Measurements from ENCODE around the gene P2RY8. TPM values are rescaled to one million over a fixed set of nuclear protein-coding genes. Genes with fewer than 3 reads are reported as not detected.
"Not testable (repeated sequence)": the region's sequence is repeated elsewhere in the genome, so short reads cannot be mapped to it uniquely, and the experiment has no call there.

The P2RY8 gene
- total RNA-seq, 3 donors from 2014 or later = 1.3 to 3.2 (median 1.5) TPM

GRCh38 chrX:1551959-1552546 is 15.1 kb upstream of the P2RY8 start:
- Histone ChIP-seq H3K27ac (no peak overlapping the region), H3K4me1 (no peaks in the 10 kb centered on the region), H3K36me3 (no peaks in the 10 kb centered on the region), H3K27me3 (no peaks in the 10 kb centered on the region), H3K9me3 (peaks cover 4 to 14% of the 10 kb centered on the region in 2 donors), H3K4me3 (no peak overlapping the region)
- DNase-seq (ENCODE audit: low spot score in 2 of 2) = no peak
- intact Hi-C loops (cut with DNase I; ENCODE audit: low total_unique reads) = no loop called here
- no peak for TF ChIP-seq POLR2AphosphoS5 (IDR thresholded peaks at IDR 0.05)
- TF ChIP-seq, protein P1, sequence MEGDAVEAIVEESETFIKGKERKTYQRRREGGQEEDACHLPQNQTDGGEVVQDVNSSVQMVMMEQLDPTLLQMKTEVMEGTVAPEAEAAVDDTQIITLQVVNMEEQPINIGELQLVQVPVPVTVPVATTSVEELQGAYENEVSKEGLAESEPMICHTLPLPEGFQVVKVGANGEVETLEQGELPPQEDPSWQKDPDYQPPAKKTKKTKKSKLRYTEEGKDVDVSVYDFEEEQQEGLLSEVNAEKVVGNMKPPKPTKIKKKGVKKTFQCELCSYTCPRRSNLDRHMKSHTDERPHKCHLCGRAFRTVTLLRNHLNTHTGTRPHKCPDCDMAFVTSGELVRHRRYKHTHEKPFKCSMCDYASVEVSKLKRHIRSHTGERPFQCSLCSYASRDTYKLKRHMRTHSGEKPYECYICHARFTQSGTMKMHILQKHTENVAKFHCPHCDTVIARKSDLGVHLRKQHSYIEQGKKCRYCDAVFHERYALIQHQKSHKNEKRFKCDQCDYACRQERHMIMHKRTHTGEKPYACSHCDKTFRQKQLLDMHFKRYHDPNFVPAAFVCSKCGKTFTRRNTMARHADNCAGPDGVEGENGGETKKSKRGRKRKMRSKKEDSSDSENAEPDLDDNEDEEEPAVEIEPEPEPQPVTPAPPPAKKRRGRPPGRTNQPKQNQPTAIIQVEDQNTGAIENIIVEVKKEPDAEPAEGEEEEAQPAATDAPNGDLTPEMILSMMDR (IDR thresholded peaks at IDR 0.05) = no peak

GRCh38 chrX:1546691-1547251 is 9.8 kb upstream of the P2RY8 start:
- H3K27me3 ChIP-seq = no peaks in the 10 kb centered on the region
- intact Hi-C loops (cut with DNase I; ENCODE audit: low total_unique reads) = no loop called here
- H3K4me1 ChIP-seq = no peaks in the 10 kb centered on the region
- H3K9me3 ChIP-seq = peaks cover 0 to 4% of the 10 kb centered on the region in 2 donors
- no peak for DNase-seq (ENCODE audit: low spot score in 2 of 2)
- H3K4me3 ChIP-seq = no peak overlapping the region
- TF ChIP-seq POLR2A (IDR thresholded peaks at IDR 0.05) (no peak), POLR2AphosphoS5 (IDR thresholded peaks at IDR 0.05) (no peak)
- TF ChIP-seq, protein P1 (IDR thresholded peaks at IDR 0.05) = no peak
- H3K27ac ChIP-seq = peak overlapping the region in 1 of 2 donors; percentile 12
- no peaks in the 10 kb centered on the region for H3K36me3 ChIP-seq

DNA sequence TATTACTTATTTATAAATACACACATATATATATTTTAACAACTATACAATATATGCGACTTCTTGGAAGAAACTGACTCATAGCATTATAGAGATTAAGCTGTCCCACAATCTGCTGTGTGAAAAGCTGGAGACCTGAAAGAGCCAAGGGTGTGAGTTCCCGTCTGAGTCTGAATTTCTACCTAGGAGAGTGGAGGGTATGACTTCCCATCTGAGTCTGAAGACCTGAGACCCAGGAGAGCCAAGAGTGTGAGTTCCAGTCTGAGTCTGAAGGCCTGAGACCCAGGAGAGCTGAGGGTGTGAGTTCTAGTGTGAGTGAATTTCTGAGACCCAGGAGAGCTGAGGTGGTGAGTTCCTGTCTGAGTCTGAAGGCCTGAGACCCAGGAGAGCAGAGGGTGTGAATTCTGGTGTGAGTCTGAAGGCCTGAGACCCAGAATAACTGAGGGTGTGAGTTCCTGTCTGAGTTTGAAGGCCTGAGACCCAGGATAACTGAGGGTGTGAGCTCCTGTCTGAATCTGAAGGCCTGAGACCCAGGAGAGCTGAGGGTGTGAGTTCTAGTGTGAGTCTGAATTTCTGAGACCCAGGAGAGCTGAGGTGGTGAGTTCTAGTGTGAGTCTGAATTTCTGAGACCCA is 8.9 kb upstream of the P2RY8 start:
- Histone ChIP-seq H3K4me1 (no peaks in the 10 kb centered on the region), H3K4me3 (no peak overlapping the region), H3K27me3 (no peaks in the 10 kb centered on the region), H3K36me3 (no peaks in the 10 kb centered on the region), H3K9me3 (peaks cover 0 to 4% of the 10 kb centered on the region in 2 donors), H3K27ac (no peak overlapping the region)
- DNase-seq (ENCODE audit: low spot score in 2 of 2) = no peak
- intact Hi-C loops (cut with DNase I; ENCODE audit: low total_unique reads) = no loop called here
- TF ChIP-seq POLR2AphosphoS5 (IDR thresholded peaks at IDR 0.05) = no peak
- TF ChIP-seq POLR2A (IDR thresholded peaks at IDR 0.05) = no peak
- TF ChIP-seq, protein P1 (IDR thresholded peaks at IDR 0.05) = no peak

- Histone ChIP-seq H3K27ac (no peak overlapping the region), H3K4me1 (no peaks in the 10 kb centered on the region), H3K36me3 (no peaks in the 10 kb centered on the region), H3K4me3 (no peak overlapping the region), H3K9me3 (peaks cover 0 to 4% of the 10 kb centered on the region in 2 donors), H3K27me3 (no peaks in the 10 kb centered on the region)
- TF ChIP-seq, protein P1 (IDR thresholded peaks at IDR 0.05) = no peak
- TF ChIP-seq POLR2A (IDR thresholded peaks at IDR 0.05) (no peak), POLR2AphosphoS5 (IDR thresholded peaks at IDR 0.05) (no peak)
- intact Hi-C loops (cut with DNase I; ENCODE audit: low total_unique reads) = no loop called here
- DNase-seq (ENCODE audit: low spot score in 2 of 2) = no peak
Measured at GRCh38 chrX:1542994-1543725, 6.2 kb upstream of the P2RY8 start.

DNA sequence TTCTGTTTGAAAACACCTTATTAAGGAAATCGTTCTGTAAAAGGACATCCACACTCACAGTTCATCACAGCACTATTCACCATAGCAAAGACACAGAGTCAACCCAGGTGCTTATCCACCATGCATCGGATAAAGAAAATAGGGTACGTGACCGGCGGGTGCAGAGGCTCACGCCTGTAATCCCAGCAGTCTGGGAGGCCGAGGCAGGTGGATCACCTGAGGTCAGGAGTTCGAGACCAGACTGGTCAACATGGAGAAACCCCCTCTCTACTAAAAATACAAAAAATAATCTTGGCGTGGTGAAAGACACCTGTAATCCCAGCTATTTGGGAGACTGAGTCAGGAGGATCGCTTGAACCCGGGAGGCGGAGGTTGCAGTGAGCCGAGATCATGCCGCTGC is 2.2 kb upstream of the P2RY8 start:
- H3K9me3 ChIP-seq; H3K4me3 ChIP-seq; H3K27ac ChIP-seq; H3K4me1 ChIP-seq; H3K27me3 ChIP-seq; DNase-seq (ENCODE audit: low spot score in 2 of 2); intact Hi-C loops (cut with DNase I; ENCODE audit: low total_unique reads); H3K36me3 ChIP-seq: not testable (repeated sequence)

DNA sequence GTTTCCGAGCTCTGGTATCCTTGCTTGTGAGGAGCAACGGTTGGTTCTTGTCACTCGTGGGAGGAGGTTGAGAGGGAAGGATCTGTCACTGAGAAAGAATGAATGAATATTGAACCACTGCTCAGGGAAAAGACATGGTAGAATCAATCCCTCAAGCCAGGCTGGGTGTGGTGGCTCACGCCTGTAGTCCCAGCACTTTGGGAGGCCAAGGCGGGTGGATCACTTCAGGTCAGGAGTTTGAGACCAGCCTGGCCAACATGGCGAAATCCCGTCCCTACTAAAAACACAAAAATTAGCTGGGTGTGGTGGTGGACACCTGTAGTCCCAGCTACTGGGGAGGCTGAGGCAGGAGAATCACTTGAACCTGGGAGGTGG is 718 bp upstream of the P2RY8 start:
- H3K27ac ChIP-seq = peak overlapping the region in 1 of 2 donors; percentile 63
- H3K36me3 ChIP-seq; H3K9me3 ChIP-seq; DNase-seq (ENCODE audit: low spot score in 2 of 2); H3K4me1 ChIP-seq; H3K27me3 ChIP-seq; intact Hi-C loops (cut with DNase I; ENCODE audit: low total_unique reads): not testable (repeated sequence)
- peak overlapping the region in 1 of 3 donors; percentile 38 for H3K4me3 ChIP-seq
